GM18502 (cell line): ENCODE data around the gene NPTN.
"Not testable (repeated sequence)": the region's sequence is repeated elsewhere in the genome, so short reads cannot be mapped to it uniquely, and the experiment has no call there.

Experiments
- ATAC-seq: cut with Tn5 transposase; IDR thresholded peaks from one replicate; pipeline ENCODE4 v1.9.1; 2021; ENCODE audit warnings: mild to moderate bottlenecking; ENCODE audit not compliant: unreplicated experiment, poor library complexity

The NPTN gene

GRCh38 chr15:73573572-73573971 is 59.6 kb downstream of the NPTN start:
- ATAC-seq: no peak

GRCh38 chr15:73573037-73573436 is 60.2 kb downstream of the NPTN start:
- ATAC-seq: no peak

GRCh38 chr15:73572296-73572695 is 60.9 kb downstream of the NPTN start:
- ATAC-seq: no peak

- ATAC-seq: no peak
Observed at GRCh38 chr15:73571346-73571745, 61.8 kb downstream of the NPTN start.

GRCh38 chr15:73570355-73571032 is 62.7 kb downstream of the NPTN start:
- ATAC-seq: no peak

GRCh38 chr15:73569361-73569760 is 63.8 kb downstream of the NPTN start:
- no peak for ATAC-seq

- no peak for ATAC-seq
Observed at GRCh38 chr15:73568564-73569280, 64.5 kb downstream of the NPTN start.

GRCh38 chr15:73567020-73567419 is 66.2 kb downstream of the NPTN start:
- no peak for ATAC-seq

- no peak for ATAC-seq
Observed at GRCh38 chr15:73564255-73564654, 68.9 kb downstream of the NPTN start.

- no peak for ATAC-seq
Observed at GRCh38 chr15:73560501-73561117, 72.6 kb downstream of the NPTN start.

- ATAC-seq: no peak
Observed at GRCh38 chr15:73558529-73558928, 74.7 kb downstream of the NPTN start.

GRCh38 chr15:73555080-73555479 is 78.1 kb downstream of the NPTN start:
- no peak for ATAC-seq

- no peak for ATAC-seq
Observed at GRCh38 chr15:73550190-73550589, 83.0 kb downstream of the NPTN start.

- not testable (repeated sequence) for ATAC-seq
Observed at GRCh38 chr15:73548925-73549324, 84.3 kb downstream of the NPTN start.

GRCh38 chr15:73541479-73541878 is 91.7 kb downstream of the NPTN start:
- no peak for ATAC-seq

- no peak for ATAC-seq
Observed at GRCh38 chr15:73540161-73540560, 93.0 kb downstream of the NPTN start.

GRCh38 chr15:73539212-73540128 is 93.7 kb downstream of the NPTN start:
- ATAC-seq: no peak

- ATAC-seq: no peak
Observed at GRCh38 chr15:73538563-73539211, 94.5 kb downstream of the NPTN start.

GRCh38 chr15:73538123-73538522 is 95.1 kb downstream of the NPTN start:
- ATAC-seq: no peak

GRCh38 chr15:73530649-73531048 is 102.5 kb downstream of the NPTN start:
- ATAC-seq: no peak
